ENCODE measurements around the gene FGFBP3. TPM values are rescaled to one million over a fixed set of nuclear protein-coding genes. Genes with fewer than 3 reads are reported as not detected.

FGFBP3 gene
- total RNA-seq, 1 experiment from 2014 or later: 1.5 TPM

Other genes with a start within 250 kb of the FGFBP3 start
- gene TNKS2, start 111.1 kb downstream of the FGFBP3 start, total RNA-seq (2021; ENCODE audit: unreplicated experiment): 46.2 TPM
- 33.8 TPM for gene BTAF1, start 14.3 kb upstream of the FGFBP3 start, total RNA-seq (2021; ENCODE audit: unreplicated experiment)

Measured in Panc1 (cell line).